ENCODE measurements around the gene TEX52. TPM values are rescaled to one million over a fixed set of nuclear protein-coding genes. Genes with fewer than 3 reads are reported as not detected.

Gene TEX52
- not detected for total RNA-seq

- TF ChIP-seq POLR2A (IDR thresholded peaks at IDR 0.05) (no peak), POLR2AphosphoS5 (IDR thresholded peaks at IDR 0.05; ENCODE audit: insufficient read depth in 1 of 2, low read depth in 1 of 2) (no peak), CTCF (IDR thresholded peaks at IDR 0.05) (no peak)
- no peaks in the 10 kb centered on the region for H3K4me1 ChIP-seq
- no peaks in the 10 kb centered on the region for H3K27me3 ChIP-seq
- H3K9me3 ChIP-seq, result no peaks in the 10 kb centered on the region
- no peak within 1 kb of the TSS for H3K4me3 ChIP-seq
- intact Hi-C loops (cut with DNase I), result no loop called here
- H3K36me3 ChIP-seq, result no peaks in the 10 kb centered on the region
- DNase-seq (ENCODE audit: extremely low spot score in 2 of 2), result no peak
- H3K27ac ChIP-seq, result no peak within 1 kb of the TSS
Observed at GRCh38 chr12:2857021-2857431, at the start of gene TEX52. Gene TEX52, minus strand, starts transcription at chr12:2857039. Its CDS starts 13 bp downstream, at chr12:2857026.

- Histone ChIP-seq H3K36me3 (no peaks in the 10 kb centered on the region), H3K9me3 (no peaks in the 10 kb centered on the region), H3K4me1 (peaks cover 41% of the 10 kb centered on the region), H3K4me3 (no peak overlapping the region), H3K27me3 (no peaks in the 10 kb centered on the region), H3K27ac (no peak overlapping the region)
- DNase-seq (ENCODE audit: extremely low spot score in 2 of 2), result no peak
- intact Hi-C loops (cut with DNase I), result no loop called here
- no peak for TF ChIP-seq POLR2AphosphoS5 (IDR thresholded peaks at IDR 0.05; ENCODE audit: insufficient read depth in 1 of 2, low read depth in 1 of 2)
- TF ChIP-seq CTCF (IDR thresholded peaks at IDR 0.05), result no peak
- no peak for TF ChIP-seq POLR2A (IDR thresholded peaks at IDR 0.05)
Observed at GRCh38 chr12:2904260-2904659, 47.4 kb upstream of the TEX52 start.

GRCh38 chr12:2902272-2902880, 45.5 kb upstream of the TEX52 start:
- Histone ChIP-seq H3K36me3 (no peaks in the 10 kb centered on the region), H3K27me3 (no peaks in the 10 kb centered on the region), H3K4me3 (no peak overlapping the region), H3K9me3 (no peaks in the 10 kb centered on the region), H3K27ac (peak overlapping the region; percentile 13), H3K4me1 (peaks cover 23% of the 10 kb centered on the region)
- TF ChIP-seq CTCF (IDR thresholded peaks at IDR 0.05) (no peak), POLR2A (IDR thresholded peaks at IDR 0.05) (no peak), POLR2AphosphoS5 (IDR thresholded peaks at IDR 0.05; ENCODE audit: insufficient read depth in 1 of 2, low read depth in 1 of 2) (no peak)
- intact Hi-C loops (cut with DNase I), result no loop called here
- no peak for DNase-seq (ENCODE audit: extremely low spot score in 2 of 2)

GRCh38 chr12:2900642-2901041, 43.8 kb upstream of the TEX52 start:
- Histone ChIP-seq H3K4me3 (no peak overlapping the region), H3K27ac (no peak overlapping the region), H3K27me3 (no peaks in the 10 kb centered on the region), H3K36me3 (no peaks in the 10 kb centered on the region), H3K9me3 (no peaks in the 10 kb centered on the region), H3K4me1 (peaks cover 20% of the 10 kb centered on the region)
- intact Hi-C loops (cut with DNase I), result no loop called here
- TF ChIP-seq POLR2AphosphoS5 (IDR thresholded peaks at IDR 0.05; ENCODE audit: insufficient read depth in 1 of 2, low read depth in 1 of 2), result no peak
- no peak for TF ChIP-seq CTCF (IDR thresholded peaks at IDR 0.05)
- TF ChIP-seq POLR2A (IDR thresholded peaks at IDR 0.05), result no peak
- DNase-seq (ENCODE audit: extremely low spot score in 2 of 2), result no peak

GRCh38 chr12:2897418-2897817, 40.6 kb upstream of the TEX52 start:
- no peaks in the 10 kb centered on the region for H3K36me3 ChIP-seq
- intact Hi-C loops (cut with DNase I), result no loop called here
- no peaks in the 10 kb centered on the region for H3K9me3 ChIP-seq
- H3K4me1 ChIP-seq, result peaks cover 37% of the 10 kb centered on the region
- no peak overlapping the region for H3K27ac ChIP-seq
- DNase-seq (ENCODE audit: extremely low spot score in 2 of 2), result no peak
- TF ChIP-seq POLR2AphosphoS5 (IDR thresholded peaks at IDR 0.05; ENCODE audit: insufficient read depth in 1 of 2, low read depth in 1 of 2), result no peak
- no peak for TF ChIP-seq CTCF (IDR thresholded peaks at IDR 0.05)
- TF ChIP-seq POLR2A (IDR thresholded peaks at IDR 0.05), result no peak
- no peaks in the 10 kb centered on the region for H3K27me3 ChIP-seq
- H3K4me3 ChIP-seq, result no peak overlapping the region

All from vagina (tissue), 2 donors.